ENCODE measurements around the gene ATXN10. TPM values are rescaled to one million over a fixed set of nuclear protein-coding genes. Genes with fewer than 3 reads are reported as not detected.

ATXN10 gene
- total and polyA plus RNA-seq, 2 experiments from 2014 or later = 99.0 to 163 TPM

GRCh38 chr22:45885171-45885840 is 213.7 kb downstream of the ATXN10 start:
- H3K4me3 Mint-ChIP-seq = no peak overlapping the region
- Histone ChIP-seq H3K27ac (ENCODE audit: low read depth) (no peak overlapping the region), H4K20me1 (replicated peaks; ENCODE audit: insufficient read depth) (no peaks in the 10 kb centered on the region), H3K9me2 (ENCODE audit: insufficient read depth) (no peaks in the 10 kb centered on the region), H3K4me2 (no peak overlapping the region), H3K4me1 (ENCODE audit: insufficient read depth) (no peaks in the 10 kb centered on the region; the same call in 1 of the 2 replicates), H3K4me3 (no peak overlapping the region), H3K27me3 (ENCODE audit: insufficient read depth) (no peaks in the 10 kb centered on the region), H2AFZ (no peak overlapping the region), H3K36me3 (ENCODE audit: insufficient read depth) (no peaks in the 10 kb centered on the region), H3F3A (replicated peaks; ENCODE audit: low read depth) (no peaks in the 10 kb centered on the region), H3K79me2 (replicated peaks; ENCODE audit: insufficient read depth) (no peaks in the 10 kb centered on the region)
- TF ChIP-seq JUNB (IDR thresholded peaks at IDR 0.05; ENCODE audit: unreplicated experiment) (no peak), ZNF462 (CRISPR knock-in tag; IDR thresholded peaks at IDR 0.05) (no peak), CREB1 (CRISPR knock-in tag; IDR thresholded peaks at IDR 0.05; ENCODE audit: low read depth) (no peak), CTCF (conservative IDR thresholded peaks at IDR 0.05; ENCODE audit: low read depth in 2 of 2) (no peak), EZH2phosphoT487 (IDR thresholded peaks at IDR 0.05; ENCODE audit: unreplicated experiment) (no peak), NANOG (IDR thresholded peaks at IDR 0.05; ENCODE audit: borderline replicate concordance) (no peak), EZH2 (IDR thresholded peaks at IDR 0.05; ENCODE audit: low read depth, unreplicated experiment) (no peak), ZNF114 (CRISPR knock-in tag; IDR thresholded peaks at IDR 0.05) (no peak), ZNF331 (CRISPR knock-in tag; IDR thresholded peaks at IDR 0.05; ENCODE audit: low read depth) (no peak), POLR2AphosphoS5 (IDR thresholded peaks at IDR 0.05; ENCODE audit: low read depth) (no peak), STAT1 (IDR thresholded peaks at IDR 0.05; ENCODE audit: unreplicated experiment) (no peak)
- TF ChIP-seq, protein P1, sequence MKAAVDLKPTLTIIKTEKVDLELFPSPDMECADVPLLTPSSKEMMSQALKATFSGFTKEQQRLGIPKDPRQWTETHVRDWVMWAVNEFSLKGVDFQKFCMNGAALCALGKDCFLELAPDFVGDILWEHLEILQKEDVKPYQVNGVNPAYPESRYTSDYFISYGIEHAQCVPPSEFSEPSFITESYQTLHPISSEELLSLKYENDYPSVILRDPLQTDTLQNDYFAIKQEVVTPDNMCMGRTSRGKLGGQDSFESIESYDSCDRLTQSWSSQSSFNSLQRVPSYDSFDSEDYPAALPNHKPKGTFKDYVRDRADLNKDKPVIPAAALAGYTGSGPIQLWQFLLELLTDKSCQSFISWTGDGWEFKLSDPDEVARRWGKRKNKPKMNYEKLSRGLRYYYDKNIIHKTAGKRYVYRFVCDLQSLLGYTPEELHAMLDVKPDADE (IDR thresholded peaks at IDR 0.05) = no peak
- TF ChIP-seq, protein P2, sequence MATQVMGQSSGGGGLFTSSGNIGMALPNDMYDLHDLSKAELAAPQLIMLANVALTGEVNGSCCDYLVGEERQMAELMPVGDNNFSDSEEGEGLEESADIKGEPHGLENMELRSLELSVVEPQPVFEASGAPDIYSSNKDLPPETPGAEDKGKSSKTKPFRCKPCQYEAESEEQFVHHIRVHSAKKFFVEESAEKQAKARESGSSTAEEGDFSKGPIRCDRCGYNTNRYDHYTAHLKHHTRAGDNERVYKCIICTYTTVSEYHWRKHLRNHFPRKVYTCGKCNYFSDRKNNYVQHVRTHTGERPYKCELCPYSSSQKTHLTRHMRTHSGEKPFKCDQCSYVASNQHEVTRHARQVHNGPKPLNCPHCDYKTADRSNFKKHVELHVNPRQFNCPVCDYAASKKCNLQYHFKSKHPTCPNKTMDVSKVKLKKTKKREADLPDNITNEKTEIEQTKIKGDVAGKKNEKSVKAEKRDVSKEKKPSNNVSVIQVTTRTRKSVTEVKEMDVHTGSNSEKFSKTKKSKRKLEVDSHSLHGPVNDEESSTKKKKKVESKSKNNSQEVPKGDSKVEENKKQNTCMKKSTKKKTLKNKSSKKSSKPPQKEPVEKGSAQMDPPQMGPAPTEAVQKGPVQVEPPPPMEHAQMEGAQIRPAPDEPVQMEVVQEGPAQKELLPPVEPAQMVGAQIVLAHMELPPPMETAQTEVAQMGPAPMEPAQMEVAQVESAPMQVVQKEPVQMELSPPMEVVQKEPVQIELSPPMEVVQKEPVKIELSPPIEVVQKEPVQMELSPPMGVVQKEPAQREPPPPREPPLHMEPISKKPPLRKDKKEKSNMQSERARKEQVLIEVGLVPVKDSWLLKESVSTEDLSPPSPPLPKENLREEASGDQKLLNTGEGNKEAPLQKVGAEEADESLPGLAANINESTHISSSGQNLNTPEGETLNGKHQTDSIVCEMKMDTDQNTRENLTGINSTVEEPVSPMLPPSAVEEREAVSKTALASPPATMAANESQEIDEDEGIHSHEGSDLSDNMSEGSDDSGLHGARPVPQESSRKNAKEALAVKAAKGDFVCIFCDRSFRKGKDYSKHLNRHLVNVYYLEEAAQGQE (IDR thresholded peaks at IDR 0.05; ENCODE audit: unreplicated experiment) = no peak
- peaks cover 32% of the 10 kb centered on the region for H3K27me3 Mint-ChIP-seq (ENCODE audit: insufficient read depth, low read depth, poor library complexity)
- ATAC-seq (no peak), DNase-seq (ENCODE audit: low spot score) (no peak)
- H3K27ac Mint-ChIP-seq = no peak overlapping the region
- H3K9me3 Mint-ChIP-seq = no peaks in the 10 kb centered on the region; the same call in 2 of the 3 replicates
- peaks cover 4% of the 10 kb centered on the region for H3K4me1 Mint-ChIP-seq
- no peaks in the 10 kb centered on the region for H3K36me3 Mint-ChIP-seq (ENCODE audit: low read depth)

Measured in GM23338 (cell line).